GM18502 (cell line): ENCODE results near the gene LRWD1.
"Not testable (repeated sequence)": the region's sequence is repeated elsewhere in the genome, so short reads cannot be mapped to it uniquely, and the experiment has no call there.

Source experiments
- ATAC-seq: cut with Tn5 transposase; IDR thresholded peaks from one replicate; pipeline ENCODE4 v1.9.1; 2021; ENCODE audit warnings: mild to moderate bottlenecking; ENCODE audit not compliant: unreplicated experiment, poor library complexity

Gene LRWD1

GRCh38 chr7:102493220-102493935 is 28.6 kb downstream of the LRWD1 start:
- peak; percentile 35 for ATAC-seq

GRCh38 chr7:102494026-102494425 is 29.2 kb downstream of the LRWD1 start:
- not testable (repeated sequence) for ATAC-seq

GRCh38 chr7:102494473-102495149 is 29.8 kb downstream of the LRWD1 start:
- ATAC-seq: peak; percentile 66

- ATAC-seq: not testable (repeated sequence)
These were observed 32.1 kb downstream of the LRWD1 start for GRCh38 chr7:102496861-102497260.

- not testable (repeated sequence) for ATAC-seq
These were observed 32.5 kb downstream of the LRWD1 start for GRCh38 chr7:102497308-102497707.

GRCh38 chr7:102498321-102498720 is 33.5 kb downstream of the LRWD1 start:
- ATAC-seq: not testable (repeated sequence)

GRCh38 chr7:102503141-102503540 is 38.4 kb downstream of the LRWD1 start:
- ATAC-seq: not testable (repeated sequence)

GRCh38 chr7:102505298-102506185 is 40.8 kb downstream of the LRWD1 start:
- ATAC-seq: not testable (repeated sequence)

- ATAC-seq: not testable (repeated sequence)
These were observed 42.8 kb downstream of the LRWD1 start for GRCh38 chr7:102507410-102508088.

- not testable (repeated sequence) for ATAC-seq
These were observed 45.8 kb downstream of the LRWD1 start for GRCh38 chr7:102510575-102510974.

- peak; percentile 45 for ATAC-seq
These were observed 47.2 kb downstream of the LRWD1 start for GRCh38 chr7:102511860-102512522.

GRCh38 chr7:102512642-102513221 is 47.9 kb downstream of the LRWD1 start:
- not testable (repeated sequence) for ATAC-seq

- peak; percentile 80 for ATAC-seq
These were observed 50.3 kb downstream of the LRWD1 start for GRCh38 chr7:102514881-102515721.

GRCh38 chr7:102515889-102516288 is 51.1 kb downstream of the LRWD1 start:
- ATAC-seq: not testable (repeated sequence)

- not testable (repeated sequence) for ATAC-seq
These were observed 52.2 kb downstream of the LRWD1 start for GRCh38 chr7:102516951-102517350.

- ATAC-seq: peak; percentile 61
These were observed 52.9 kb downstream of the LRWD1 start, which contains the start of gene RASA4B for GRCh38 chr7:102517550-102518147. Gene RASA4B (minus strand): TSS chr7:102517777. CDS start chr7:102517710, 67 bp downstream.

- not testable (repeated sequence) for ATAC-seq
These were observed 56.0 kb downstream of the LRWD1 start for GRCh38 chr7:102520797-102521196.
